NCI-H2171 (cell line): ENCODE results near the gene RDH13.

Experiments used
- DNase-seq: peaks from one replicate; lab custom pipeline; 2025; lab: John Stamatoyannopoulos, UW

Gene RDH13

GRCh38 chr19:55091955-55092354 is 29.0 kb upstream of the RDH13 start:
- no peak for DNase-seq

DNA sequence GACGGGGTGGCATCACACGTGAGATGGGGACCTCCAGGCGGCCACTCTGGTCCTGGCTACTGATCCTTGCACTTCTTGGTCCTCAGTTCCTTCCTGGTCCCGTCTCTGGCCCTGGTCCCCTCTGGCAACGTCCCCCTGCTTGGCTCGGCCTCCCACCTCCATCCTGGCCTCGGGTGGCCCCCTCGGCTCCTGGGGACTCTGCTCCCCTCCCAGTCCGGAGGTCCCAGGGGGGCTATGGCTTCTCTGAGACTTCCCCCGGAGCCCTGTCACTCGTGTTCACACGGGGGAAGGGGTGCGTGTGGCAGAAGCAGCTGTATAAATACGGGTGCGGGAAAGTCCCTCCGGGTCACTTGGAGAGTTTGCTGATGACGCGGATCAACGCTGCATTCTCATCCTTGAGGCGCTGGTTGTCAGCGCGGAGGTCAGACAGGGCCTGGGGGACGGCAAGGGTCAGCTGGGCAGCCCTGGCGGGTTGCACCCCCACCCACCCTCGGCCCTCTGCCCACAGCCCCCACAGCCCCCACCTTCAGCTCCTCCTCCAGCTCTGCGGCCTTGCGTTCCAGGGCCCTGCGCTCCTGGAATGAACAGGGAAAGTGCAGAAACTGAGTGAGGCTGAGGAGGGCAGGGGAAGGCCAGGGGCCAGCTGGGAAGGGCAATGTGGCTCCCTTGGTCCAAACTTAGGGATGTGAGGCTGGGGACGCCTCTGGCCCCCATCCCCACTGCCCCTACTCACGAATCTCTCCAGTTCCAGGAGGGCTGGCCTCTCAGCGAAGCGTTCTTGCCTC is 28.4 kb upstream of the RDH13 start:
- DNase-seq: no peak

DNA sequence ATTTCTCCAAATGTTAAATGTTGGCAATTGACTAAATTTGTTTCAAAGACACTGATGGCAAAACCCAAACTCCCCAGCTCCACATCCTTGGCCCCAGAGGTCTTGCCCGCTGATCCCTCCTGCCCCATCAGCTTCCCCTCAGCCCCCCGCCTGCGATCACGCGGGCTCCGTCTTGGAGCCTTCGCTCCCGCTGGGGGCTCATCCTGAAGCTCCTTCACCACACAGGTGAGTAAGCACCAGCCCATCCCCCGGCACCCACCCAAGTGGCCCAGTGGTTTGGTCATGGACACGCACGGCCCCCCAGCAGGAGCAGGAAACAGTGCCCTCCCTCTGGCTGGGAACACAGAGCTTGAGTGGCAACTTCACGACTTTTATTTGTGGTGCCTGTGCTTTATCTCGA is 27.6 kb upstream of the RDH13 start:
- DNase-seq: no peak

GRCh38 chr19:55089342-55089944 is 26.5 kb upstream of the RDH13 start:
- DNase-seq: no peak

GRCh38 chr19:55088543-55089341 is 25.8 kb upstream of the RDH13 start:
- DNase-seq: peak; percentile 28

DNA sequence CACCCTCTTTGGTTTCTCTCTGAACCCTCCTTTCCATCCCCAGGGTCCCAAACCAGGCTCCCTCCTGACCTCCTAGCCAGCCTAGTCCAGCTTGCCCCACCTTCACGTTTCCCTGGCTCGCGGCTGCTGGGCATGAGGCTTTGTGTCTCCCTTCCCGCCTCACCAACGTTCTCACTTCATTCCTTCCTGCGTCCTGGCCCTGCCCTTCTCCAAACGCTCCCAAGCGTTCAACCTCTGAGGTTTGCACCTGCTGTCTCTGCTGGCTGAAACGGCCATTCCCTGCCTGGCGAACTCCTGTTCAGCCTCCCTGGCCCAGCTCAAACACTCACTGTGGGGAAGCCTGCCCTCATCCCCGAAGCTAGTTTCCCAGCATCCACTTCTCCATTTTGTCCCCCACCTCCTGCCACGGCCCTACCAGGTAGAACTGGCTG is 25.1 kb upstream of the RDH13 start:
- no peak for DNase-seq

DNA sequence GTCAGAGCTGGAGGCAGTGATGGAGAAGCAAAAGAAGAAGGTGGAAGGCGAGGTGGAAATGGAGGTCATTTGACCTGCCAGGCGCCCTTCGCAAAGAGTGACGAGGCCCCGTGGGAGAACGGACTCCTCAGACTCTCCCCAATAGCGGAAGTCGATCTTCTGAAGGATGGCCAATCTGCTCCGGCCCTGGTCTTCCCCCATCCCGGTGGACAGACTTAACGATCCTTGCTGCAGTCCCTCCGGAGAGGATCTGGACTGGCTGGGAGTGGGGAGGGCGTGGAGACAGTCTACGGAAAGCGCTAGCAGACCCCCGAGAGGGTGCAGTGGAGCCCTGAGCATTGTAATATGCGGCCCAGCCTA is 24.6 kb upstream of the RDH13 start:
- no peak for DNase-seq

DNA sequence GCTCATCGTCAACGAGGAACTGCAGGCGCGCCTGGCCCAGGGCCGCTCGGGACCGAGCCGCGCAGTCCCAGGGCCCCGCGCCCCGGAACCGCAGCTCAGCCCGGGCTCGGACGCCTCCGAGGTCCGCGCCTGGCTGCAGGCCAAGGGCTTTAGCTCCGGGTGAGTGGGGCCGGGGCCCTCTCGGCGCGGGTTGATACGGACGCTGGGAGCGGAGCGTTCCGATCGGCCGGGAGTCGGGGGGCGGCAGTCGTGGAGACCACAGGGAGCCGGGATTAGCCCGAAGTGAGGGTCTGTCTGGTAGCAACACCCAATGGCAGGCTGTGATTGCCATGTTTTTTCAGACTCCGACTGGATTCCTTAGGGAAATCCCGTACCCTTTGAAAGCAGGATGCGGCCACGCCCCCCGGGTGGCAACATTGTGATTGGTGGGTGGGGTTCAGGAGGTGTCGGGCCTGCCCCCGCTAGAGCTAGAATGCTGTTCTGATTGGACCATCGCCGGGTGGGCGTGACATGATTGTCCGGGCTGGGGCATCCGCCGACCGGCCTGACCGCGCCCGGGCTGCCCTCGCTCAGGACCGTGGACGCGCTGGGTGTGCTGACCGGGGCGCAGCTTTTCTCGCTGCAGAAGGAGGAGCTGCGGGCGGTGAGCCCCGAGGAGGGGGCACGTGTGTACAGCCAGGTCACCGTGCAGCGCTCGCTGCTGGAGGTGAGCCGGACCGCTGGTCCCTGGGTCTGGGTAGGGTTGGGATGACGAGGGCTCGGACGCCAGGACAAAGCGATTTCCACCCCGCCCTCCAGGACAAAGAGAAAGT is 24.0 kb upstream of the RDH13 start:
- no peak for DNase-seq

GRCh38 chr19:55085923-55086715 is 23.2 kb upstream of the RDH13 start:
- DNase-seq: no peak

- DNase-seq: no peak
Observed at GRCh38 chr19:55084416-55084815, 21.5 kb upstream of the RDH13 start.

DNA sequence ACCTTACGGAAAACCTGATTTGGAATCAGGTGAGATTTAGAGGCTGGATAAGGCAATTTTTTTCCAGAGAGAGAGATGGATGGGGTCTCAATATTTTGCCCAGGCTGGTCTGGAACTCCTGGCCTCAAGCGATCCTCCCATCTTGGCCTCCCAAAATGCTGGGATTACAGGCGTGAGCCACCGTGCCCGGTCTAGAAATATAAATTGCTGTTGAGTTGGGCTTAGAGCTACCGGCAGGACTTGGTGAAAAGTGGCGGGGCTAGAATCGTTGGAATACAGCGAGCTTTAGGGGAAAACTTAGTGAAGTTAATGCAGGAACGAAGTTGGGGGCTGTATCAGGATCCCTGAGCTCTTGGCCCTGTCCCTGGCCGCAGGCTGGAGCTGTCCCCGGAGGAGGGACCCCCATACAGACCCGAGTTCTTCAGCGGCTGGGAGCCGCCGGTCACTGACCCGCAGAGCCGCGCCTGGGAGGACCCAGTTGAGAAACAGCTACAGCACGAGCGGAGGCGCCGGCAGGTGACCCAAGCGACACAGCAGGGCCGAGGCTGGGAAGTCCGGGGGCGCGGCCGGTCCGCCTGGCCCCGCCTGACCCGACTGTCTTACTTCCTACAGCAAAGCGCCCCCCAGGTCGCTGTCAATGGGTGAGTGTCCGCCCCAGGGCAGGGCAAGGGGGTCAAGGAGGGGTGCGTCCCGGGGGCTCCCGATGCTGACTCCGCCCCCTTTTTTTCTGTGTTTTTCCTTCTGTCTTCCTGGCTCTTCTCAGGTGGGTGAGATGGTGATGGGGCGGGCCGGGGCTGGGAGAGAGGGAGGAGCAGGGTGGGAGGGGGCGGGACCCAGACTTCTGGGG is 20.3 kb upstream of the RDH13 start:
- DNase-seq: no peak

DNA sequence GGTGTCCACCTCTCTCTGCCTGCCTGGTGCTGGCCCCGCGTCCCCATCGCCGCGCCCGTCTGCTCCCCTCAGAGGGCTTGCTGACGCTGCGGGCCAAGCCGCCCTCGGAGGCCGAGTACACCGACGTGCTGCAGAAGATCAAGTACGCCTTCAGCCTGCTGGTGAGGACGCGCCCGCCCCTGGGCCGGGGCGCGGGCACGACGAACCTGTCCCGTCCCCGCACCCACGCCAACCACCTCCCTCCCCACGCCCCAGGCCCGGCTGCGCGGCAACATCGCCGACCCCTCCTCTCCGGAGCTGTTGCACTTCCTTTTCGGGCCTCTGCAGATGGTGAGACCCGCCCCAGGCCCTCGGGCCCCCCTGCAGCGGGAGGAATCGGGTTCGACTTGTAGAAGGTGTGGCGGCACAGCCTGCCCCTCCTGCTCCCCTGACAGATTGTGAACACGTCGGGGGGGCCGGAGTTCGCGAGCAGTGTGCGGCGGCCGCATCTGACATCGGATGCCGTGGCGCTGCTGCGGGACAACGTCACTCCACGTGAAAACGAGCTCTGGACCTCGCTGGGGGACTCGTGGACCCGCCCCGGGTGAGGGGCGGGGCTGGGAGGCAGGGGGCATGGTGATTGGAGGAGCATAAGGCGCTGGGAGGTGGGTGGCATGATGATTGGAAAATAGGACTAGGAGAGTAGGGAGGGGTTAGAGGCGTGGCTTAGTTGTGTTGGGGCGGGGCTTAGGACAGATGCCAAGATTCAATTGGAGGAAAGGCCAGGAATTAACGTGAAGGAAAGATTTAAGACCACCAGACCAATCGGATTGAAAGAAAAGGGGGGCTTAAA is 19.3 kb upstream of the RDH13 start:
- no peak for DNase-seq

DNA sequence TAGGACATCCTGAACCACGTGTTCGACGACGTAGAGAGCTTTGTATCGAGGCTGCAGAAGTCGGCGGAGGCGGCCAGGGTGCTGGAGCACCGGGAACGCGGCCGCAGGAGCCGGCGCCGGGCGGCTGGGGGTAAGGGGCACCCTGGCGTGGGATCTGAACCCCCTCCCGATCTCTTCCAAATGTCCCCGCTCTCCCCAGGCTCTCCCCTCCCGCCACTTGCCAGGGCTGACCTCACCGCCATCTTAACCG is 18.7 kb upstream of the RDH13 start:
- no peak for DNase-seq

DNA sequence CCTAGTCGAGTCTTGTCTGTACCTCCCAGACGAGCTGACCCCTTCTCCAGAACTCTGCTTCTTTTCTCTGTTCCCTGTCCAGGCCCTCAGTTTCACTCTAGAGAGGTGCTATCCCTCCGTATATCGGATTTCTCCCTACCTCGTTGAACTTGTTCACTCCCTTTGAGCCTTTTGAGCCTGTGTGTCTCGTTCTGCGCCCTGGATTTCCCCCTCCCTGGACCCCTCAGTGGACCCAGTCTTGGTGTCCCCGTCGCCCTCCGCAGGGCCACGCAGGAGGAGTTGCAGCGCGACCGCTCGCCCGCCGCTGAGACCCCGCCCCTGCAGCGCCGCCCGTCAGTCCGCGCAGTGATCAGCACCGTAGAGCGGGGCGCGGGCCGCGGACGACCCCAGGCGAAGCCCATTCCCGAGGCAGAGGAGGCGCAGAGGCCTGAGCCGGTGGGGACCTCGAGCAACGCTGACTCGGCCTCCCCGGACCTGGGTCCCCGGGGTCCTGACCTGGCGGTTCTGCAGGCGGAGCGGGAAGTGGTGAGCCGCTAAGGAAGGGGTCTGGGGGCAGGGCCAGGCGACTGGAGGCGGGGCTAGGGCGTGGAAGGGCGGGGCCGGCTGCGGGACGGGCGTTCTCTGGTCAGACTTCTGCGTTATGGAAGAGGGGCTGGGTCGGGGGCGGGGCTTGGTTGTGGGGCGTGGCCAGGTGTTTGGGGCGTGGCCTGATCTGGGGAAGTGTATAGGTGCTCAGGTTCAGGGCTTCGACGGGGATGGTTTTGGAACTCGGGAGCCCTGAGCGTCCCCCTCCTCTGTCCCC is 18.2 kb upstream of the RDH13 start:
- DNase-seq: peak; percentile 52

DNA sequence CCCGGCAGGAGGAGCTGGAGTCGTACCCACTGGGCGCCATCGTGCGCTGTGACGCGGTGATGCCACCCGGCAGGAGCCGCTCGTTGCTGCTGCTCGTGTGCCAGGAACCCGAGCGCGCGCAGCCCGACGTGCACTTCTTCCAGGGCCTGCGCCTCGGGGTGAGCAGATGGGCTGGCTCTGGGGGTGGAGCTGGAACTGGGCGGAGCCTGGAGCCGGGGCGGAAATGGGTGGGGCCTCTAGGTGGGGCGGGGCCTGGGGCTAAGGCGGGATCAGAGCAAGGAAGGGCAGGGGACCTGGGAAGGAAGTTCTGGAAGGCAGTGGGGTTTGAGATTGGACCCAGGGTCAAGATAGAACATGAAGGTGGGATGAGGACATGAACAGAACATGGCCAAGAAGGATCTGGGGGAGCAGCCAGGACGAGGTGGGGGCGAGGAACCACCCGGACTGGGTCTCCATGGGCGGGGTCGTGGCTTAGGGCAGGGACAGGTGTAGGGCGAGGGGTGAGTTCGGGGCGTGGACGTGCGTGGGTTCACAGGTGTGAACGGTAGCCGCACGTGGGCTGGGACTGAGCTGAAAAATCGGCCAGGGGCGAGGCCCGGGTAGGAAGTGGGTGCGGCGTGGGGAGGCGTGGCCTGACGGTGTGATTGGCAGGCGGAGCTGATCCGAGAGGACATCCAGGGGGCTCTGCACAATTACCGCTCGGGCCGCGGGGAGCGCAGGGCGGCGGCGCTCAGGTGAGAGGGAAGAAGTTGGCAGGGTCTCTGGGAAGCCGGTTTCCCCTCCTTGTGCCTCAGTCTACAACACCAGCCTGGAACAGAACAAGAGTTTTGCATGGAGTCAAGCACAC is 17.4 kb upstream of the RDH13 start:
- peak; percentile 92 for DNase-seq

- DNase-seq: no peak
Observed at GRCh38 chr19:55079400-55080038, 16.6 kb upstream of the RDH13 start.

DNA sequence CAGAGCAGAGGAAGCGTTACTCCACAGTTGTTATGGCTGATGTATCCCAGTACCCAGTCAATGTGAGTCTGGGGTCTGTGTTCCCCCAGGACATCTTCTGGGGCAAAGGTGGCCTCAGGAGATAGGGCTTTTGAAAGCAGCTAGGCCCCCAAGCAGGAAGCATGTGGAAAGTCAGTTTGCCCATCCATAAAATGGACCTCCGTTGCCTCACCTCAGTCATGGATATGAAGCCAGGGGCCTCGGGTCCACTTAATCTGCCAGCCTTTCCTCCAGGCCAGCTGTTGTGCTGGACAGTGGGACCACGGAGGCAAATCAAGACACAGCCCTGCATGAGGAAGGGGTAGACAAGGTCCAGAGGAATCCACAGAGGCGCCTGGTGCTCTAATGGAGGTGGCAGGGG is 16.0 kb upstream of the RDH13 start:
- no peak for DNase-seq

- no peak for DNase-seq
Observed at GRCh38 chr19:55077106-55077505, 14.2 kb upstream of the RDH13 start.
